HG03135 (cell line): ENCODE data around the gene ZNF490.
"Not testable (repeated sequence)": the region's sequence is repeated elsewhere in the genome, so short reads cannot be mapped to it uniquely, and the experiment has no call there.

Experiments used
- ATAC-seq: cut with Tn5 transposase; IDR thresholded peaks from one replicate; pipeline ENCODE4 v1.9.1; 2021; ENCODE audit warnings: mild to moderate bottlenecking, moderate library complexity; ENCODE audit not compliant: unreplicated experiment

ZNF490 gene

GRCh38 chr19:12610540-12611360, at the start of gene ZNF490, which contains the start of gene ZNF791:
ZNF490 (minus strand) TSS chr19:12610813; CDS start chr19:12610680, 133 bp downstream.
ZNF791 (plus strand) TSS chr19:12610920; CDS start chr19:12611080, 160 bp downstream.
- ATAC-seq = peak; percentile 72

GRCh38 chr19:12657966-12658365, 47.4 kb upstream of the ZNF490 start:
- ATAC-seq = no peak

- ATAC-seq = no peak
Observed at GRCh38 chr19:12656899-12657571, 46.4 kb upstream of the ZNF490 start.

GRCh38 chr19:12655546-12655945, 44.9 kb upstream of the ZNF490 start:
- ATAC-seq = no peak

GRCh38 chr19:12652219-12652618, 41.6 kb upstream of the ZNF490 start:
- ATAC-seq = no peak

GRCh38 chr19:12649941-12650340, 39.3 kb upstream of the ZNF490 start:
- no peak for ATAC-seq

- no peak for ATAC-seq
Observed at GRCh38 chr19:12648088-12648487, 37.5 kb upstream of the ZNF490 start.

GRCh38 chr19:12647490-12648071, 37.0 kb upstream of the ZNF490 start:
- ATAC-seq = no peak

- no peak for ATAC-seq
Observed at GRCh38 chr19:12647047-12647446, 36.4 kb upstream of the ZNF490 start.

- no peak for ATAC-seq
Observed at GRCh38 chr19:12646551-12646950, 35.9 kb upstream of the ZNF490 start.

GRCh38 chr19:12643716-12644115, 33.1 kb upstream of the ZNF490 start:
- not testable (repeated sequence) for ATAC-seq

- no peak for ATAC-seq
Observed at GRCh38 chr19:12642506-12642905, 31.9 kb upstream of the ZNF490 start.

GRCh38 chr19:12641456-12641855, 30.8 kb upstream of the ZNF490 start:
- no peak for ATAC-seq

GRCh38 chr19:12639901-12640613, 29.4 kb upstream of the ZNF490 start:
- ATAC-seq = no peak

GRCh38 chr19:12638611-12639182, 28.1 kb upstream of the ZNF490 start:
- ATAC-seq = no peak

GRCh38 chr19:12636631-12637030, 26.0 kb upstream of the ZNF490 start:
- no peak for ATAC-seq

GRCh38 chr19:12629215-12629614, 18.6 kb upstream of the ZNF490 start:
- ATAC-seq = no peak

- no peak for ATAC-seq
Observed at GRCh38 chr19:12628040-12629022, 17.7 kb upstream of the ZNF490 start.

- no peak for ATAC-seq
Observed at GRCh38 chr19:12626958-12627357, 16.3 kb upstream of the ZNF490 start.
